H9 (cell line): ENCODE data around the gene ENDOV. TPM values are rescaled to one million over a fixed set of nuclear protein-coding genes. Genes with fewer than 3 reads are reported as not detected.

Source experiments
- DNase-seq: peaks from one replicate; pipeline ENCODE4 v3.0.0-alpha.2; 2017
- H2AFZ ChIP-seq: one replicate; pipeline ENCODE4 v1.6.1; 2013; ENCODE audit warnings: mild to moderate bottlenecking, low read length, control low read depth, moderate library complexity
- H2AK5ac ChIP-seq: 2 replicates; pipeline ENCODE4 v1.6.1; 2013; ENCODE audit warnings: low read length, control low read depth, mixed read lengths; ENCODE audit not compliant: insufficient read length
- H2BK120ac ChIP-seq: one replicate; pipeline ENCODE4 v1.6.1; 2013; ENCODE audit warnings: low read depth, mild to moderate bottlenecking, low read length, control low read depth, inconsistent platforms; ENCODE audit not compliant: poor library complexity, severe bottlenecking
- H2BK12ac ChIP-seq: 2 replicates; pipeline ENCODE4 v1.6.1; 2013; ENCODE audit warnings: low read length, control low read depth, mixed read lengths, low read depth; ENCODE audit not compliant: insufficient read length
- H2BK15ac ChIP-seq: 2 replicates; pipeline ENCODE4 v1.6.1; 2013; ENCODE audit warnings: low read depth, low read length, control low read depth
- H2BK20ac ChIP-seq: one replicate; pipeline ENCODE4 v1.6.1; 2013; ENCODE audit warnings: low read depth, mild to moderate bottlenecking, low read length, control low read depth, inconsistent platforms; ENCODE audit not compliant: poor library complexity, severe bottlenecking
- H2BK5ac ChIP-seq: 2 replicates; pipeline ENCODE4 v1.6.1; 2013; ENCODE audit warnings: low read length, control low read depth, mixed read lengths; ENCODE audit not compliant: insufficient read length
- H3K14ac ChIP-seq: 2 replicates; pipeline ENCODE4 v1.6.1; 2013; ENCODE audit warnings: low read length, control low read depth; ENCODE audit not compliant: insufficient read depth
- H3K18ac ChIP-seq: 2 replicates; pipeline ENCODE4 v1.6.1; 2013; ENCODE audit warnings: low read depth, mild to moderate bottlenecking, mixed read lengths, low read length, control low read depth; ENCODE audit not compliant: insufficient read length
- H3K23ac ChIP-seq: 2 replicates; pipeline ENCODE4 v1.6.1; 2013; ENCODE audit warnings: low read length, control low read depth, mixed read lengths, low read depth; ENCODE audit not compliant: insufficient read length
- H3K23me2 ChIP-seq: 2 replicates; pipeline ENCODE4 v1.6.1; 2013; ENCODE audit warnings: low read depth, mild to moderate bottlenecking, mixed read lengths, low read length, control low read depth; ENCODE audit not compliant: insufficient read length, poor library complexity, severe bottlenecking
- H3K27ac ChIP-seq: 2 replicates; pipeline ENCODE4 v1.5.1; 2013; ENCODE audit warnings: low read length, control low read depth, mixed read lengths, low read depth; ENCODE audit not compliant: insufficient read length
- H3K27me3 ChIP-seq: 2 replicates; pipeline ENCODE4 v1.6.1; 2013; ENCODE audit warnings: low read length, control low read depth, inconsistent platforms; ENCODE audit not compliant: insufficient read depth
- H3K4ac ChIP-seq: 2 replicates; pipeline ENCODE4 v1.6.1; 2013; ENCODE audit warnings: low read depth, mild to moderate bottlenecking, control low read depth, inconsistent platforms, low read length, moderate library complexity
- H3K4me1 ChIP-seq: 2 replicates; pipeline ENCODE4 v1.6.1; 2013; ENCODE audit warnings: low read length, control low read depth, inconsistent platforms; ENCODE audit not compliant: insufficient read depth
- H3K4me2 ChIP-seq: 2 replicates; pipeline ENCODE4 v1.6.1; 2013; ENCODE audit warnings: low read length, control low read depth, mixed read lengths; ENCODE audit not compliant: insufficient read length, insufficient read depth
- H3K56ac ChIP-seq: 2 replicates; pipeline ENCODE4 v1.6.1; 2013; ENCODE audit warnings: low read depth, mild to moderate bottlenecking, mixed read lengths, low read length, control low read depth; ENCODE audit not compliant: insufficient read length
- H3K79me1 ChIP-seq: 2 replicates; pipeline ENCODE4 v1.6.1; 2013; ENCODE audit warnings: low read depth, mild to moderate bottlenecking, moderate library complexity, low read length, control low read depth, inconsistent platforms; ENCODE audit not compliant: insufficient read depth, poor library complexity, severe bottlenecking
- H3K79me2 ChIP-seq: 2 replicates; pipeline ENCODE4 v1.6.1; 2013; ENCODE audit warnings: low read length, control low read depth, inconsistent platforms; ENCODE audit not compliant: insufficient read depth
- H3K9ac ChIP-seq: 2 replicates; pipeline ENCODE4 v1.6.1; 2013; ENCODE audit warnings: low read length, control low read depth, mixed read lengths; ENCODE audit not compliant: insufficient read length; ENCODE audit errors: extremely low read depth
- H3K9me3 ChIP-seq: one replicate; pipeline ENCODE4 v1.6.1; 2013; ENCODE audit warnings: low read depth, low read length, inconsistent platforms; ENCODE audit not compliant: control insufficient read depth
- H3T11ph ChIP-seq: one replicate; pipeline ENCODE4 v1.6.1; 2013; ENCODE audit warnings: mild to moderate bottlenecking, low read length, control low read depth, inconsistent platforms
- H4K20me1 ChIP-seq: one replicate; pipeline ENCODE4 v1.6.1; 2013; ENCODE audit not compliant: control insufficient read depth, insufficient read length, insufficient read depth
- H4K5ac ChIP-seq: 2 replicates; pipeline ENCODE4 v1.6.1; 2013; ENCODE audit warnings: low read depth, mild to moderate bottlenecking, mixed read lengths, low read length, control low read depth; ENCODE audit not compliant: insufficient read length
- H4K8ac ChIP-seq: replicated peaks from 2 replicates; pipeline ENCODE4 v1.6.1; 2013; ENCODE audit warnings: low read length, control low read depth, mixed read lengths, low read depth; ENCODE audit not compliant: insufficient read length
- H4K91ac ChIP-seq: 2 replicates; pipeline ENCODE4 v1.6.1; 2013; ENCODE audit warnings: low read depth, mild to moderate bottlenecking, moderate library complexity, mixed read lengths, low read length, control low read depth; ENCODE audit not compliant: insufficient read length
- H3K27ac Mint-ChIP-seq, 3 experiments: 2 replicates in 2 of 3; 3 replicates in 1 of 3; pipeline ENCODE4 v1.8.0; 2020 to 2021; ENCODE audit warnings: mixed read lengths in 3 of 3, mild to moderate bottlenecking in 1 of 3, moderate library complexity in 1 of 3
- H3K27me3 Mint-ChIP-seq: 2 replicates; pipeline ENCODE4 v1.8.0; 2021; ENCODE audit warnings: low read depth, mild to moderate bottlenecking, moderate library complexity, mixed read lengths
- H3K36me3 Mint-ChIP-seq, 3 experiments: 2 replicates in 2 of 3; 3 replicates in 1 of 3; pipeline ENCODE4 v1.8.0; 2020 to 2021; ENCODE audit warnings: low read depth in 3 of 3, mixed read lengths in 3 of 3; ENCODE audit not compliant: insufficient read depth in 1 of 3
- H3K4me1 Mint-ChIP-seq, 2 experiments: 2 replicates each; pipeline ENCODE4 v1.8.0; 2020; ENCODE audit warnings: mixed read lengths in 2 of 2
- H3K4me3 Mint-ChIP-seq, 2 experiments: 2 replicates in 1 of 2; 3 replicates in 1 of 2; pipeline ENCODE4 v1.8.0; 2020 to 2021; ENCODE audit warnings: mild to moderate bottlenecking in 2 of 2, mixed read lengths in 2 of 2, moderate library complexity in 1 of 2
- H3K9me3 Mint-ChIP-seq, 2 experiments: 2 replicates in 1 of 2; 3 replicates in 1 of 2; pipeline ENCODE4 v1.8.0; 2020; ENCODE audit warnings: mild to moderate bottlenecking in 2 of 2, mixed read lengths in 2 of 2, moderate library complexity in 1 of 2
- CTCF ChIP-seq: fragments of 200-600 bp; sonication (generic); conservative IDR thresholded peaks from 3 replicates; pipeline ENCODE4 v1.8.0; 2021; ENCODE audit warnings: antibody characterized with exemption, mild to moderate bottlenecking
- WGBS: extraction: QIAGEN DNeasy Blood & Tissue Kit; methylation state at CpG from one replicate; pipeline ENCODE4 v1.1.7; 2013; ENCODE audit warnings: missing lambda C conversion rate, low lambda C conversion rate, mixed read lengths; ENCODE audit not compliant: insufficient read length; ENCODE audit errors: extremely low coverage; 5-methylcytosine and 5-hydroxymethylcytosine counted together
- total RNA-seq: library from RNA; stranded (reverse); gene quantifications from 2 replicates; pipeline ENCODE4 v1.2.1, GENCODE V29; 2021

Gene ENDOV
- total RNA-seq, 1 experiment from 2014 or later, result 17.1 TPM

- peak overlapping the region; percentile 56 for H3K4me2 ChIP-seq
- no peak overlapping the region for H4K5ac ChIP-seq
- no peak for TF ChIP-seq CTCF
- H3K23me2 ChIP-seq, result peaks cover 10% of the 10 kb centered on the region
- H2BK20ac ChIP-seq, result no peak overlapping the region
- no peak overlapping the region for H2BK120ac ChIP-seq
- H4K8ac ChIP-seq, result no peak overlapping the region
- H2AFZ ChIP-seq, result no peak overlapping the region
- H3K36me3 Mint-ChIP-seq, result peaks cover 0 to 2% (median 0%) of the 10 kb centered on the region in 3 experiments; a peak in 1 of 7 replicates
- no peak overlapping the region for H3K23ac ChIP-seq
- H3K9me3 Mint-ChIP-seq, result no peaks in the 10 kb centered on the region
- no peak overlapping the region for H4K91ac ChIP-seq
- H3K18ac ChIP-seq, result peak overlapping the region; percentile 90
- H3K9me3 ChIP-seq, result no peaks in the 10 kb centered on the region
- H2BK12ac ChIP-seq, result no peak overlapping the region
- H4K20me1 ChIP-seq, result no peaks in the 10 kb centered on the region
- no peaks in the 10 kb centered on the region for H3K79me1 ChIP-seq
- H3K4ac ChIP-seq, result peak overlapping the region; percentile 22; the same call in 1 of the 2 replicates
- H3K4me3 Mint-ChIP-seq, result peak overlapping the region; percentile 90 to 93
- peaks cover 13 to 24% of the 10 kb centered on the region in 2 experiments for H3K4me1 Mint-ChIP-seq
- peak overlapping the region; percentile 96 to 98 (median 98) for H3K27ac Mint-ChIP-seq
- H3T11ph ChIP-seq, result no peak overlapping the region
- H3K4me1 ChIP-seq, result peaks cover 2% of the 10 kb centered on the region; the same call in 1 of the 2 replicates
- no peak overlapping the region for H2AK5ac ChIP-seq
- H3K9ac ChIP-seq, result peak overlapping the region; percentile 92
- no peaks in the 10 kb centered on the region for H3K79me2 ChIP-seq
- H3K14ac ChIP-seq, result peak overlapping the region; percentile 98
- no peak for DNase-seq
- H2BK5ac ChIP-seq, result no peak overlapping the region
- H3K27me3 ChIP-seq, result no peaks in the 10 kb centered on the region
- no peak overlapping the region for H3K27ac ChIP-seq
- H2BK15ac ChIP-seq, result no peak overlapping the region
- WGBS, result no CpG with 5 or more reads among the region's 36 CpGs
- no peak overlapping the region for H3K56ac ChIP-seq
- H3K27me3 Mint-ChIP-seq, result peaks cover 65% of the 10 kb centered on the region
Observed at GRCh38 chr17:80453998-80454556, 39.1 kb downstream of the ENDOV start.
